ENCODE measurements around the gene CNTFR.

CNTFR gene

GRCh38 chr9:34601937-34602573 lies 12.5 kb upstream of the CNTFR start:
- no peak overlapping the region for H3K4me3 ChIP-seq (ENCODE audit: insufficient read depth, low read depth, low read length)
- H3K4me1 ChIP-seq (ENCODE audit: control insufficient read depth, insufficient read depth, low read length): peaks cover 8% of the 10 kb centered on the region
- H3K27ac ChIP-seq (ENCODE audit: insufficient read depth, low read depth, low read length, poor library complexity, severe bottlenecking): no peak overlapping the region
- 47 to 57% methylated on average over 5 to 6 of the region's 6 CpGs for WGBS, 2 experiments
- peaks cover 7% of the 10 kb centered on the region for H3K27me3 ChIP-seq (ENCODE audit: control insufficient read depth, insufficient read depth, low read length, poor library complexity, severe bottlenecking)
- no peaks in the 10 kb centered on the region for H3K36me3 ChIP-seq (ENCODE audit: control insufficient read depth, insufficient read depth, low read length)
- no peaks in the 10 kb centered on the region for H3K9me3 ChIP-seq (ENCODE audit: control insufficient read depth, low read length)

DNA sequence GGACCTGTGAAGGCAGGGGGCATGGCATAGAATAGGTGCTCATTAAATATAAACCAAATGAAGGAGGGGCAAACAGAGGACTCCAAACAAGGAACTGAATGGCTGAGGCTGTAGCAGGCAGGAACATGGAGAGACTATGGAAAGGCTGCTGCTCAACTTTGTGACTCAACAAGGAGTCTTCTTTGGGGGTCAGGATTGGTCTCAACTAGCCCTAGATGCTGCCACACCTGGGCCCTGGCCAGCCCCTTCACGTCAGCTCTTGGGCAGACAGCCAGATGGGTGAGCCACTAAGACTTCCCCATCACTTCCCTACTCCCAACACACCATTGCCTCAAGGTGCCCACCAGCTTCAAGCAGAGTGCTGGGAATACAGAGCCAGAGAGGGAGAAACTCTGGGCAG lies 11.4 kb upstream of the CNTFR start:
- WGBS, 2 experiments: 92 to 100% methylated on average over 1 of the region's 1 CpG

DNA sequence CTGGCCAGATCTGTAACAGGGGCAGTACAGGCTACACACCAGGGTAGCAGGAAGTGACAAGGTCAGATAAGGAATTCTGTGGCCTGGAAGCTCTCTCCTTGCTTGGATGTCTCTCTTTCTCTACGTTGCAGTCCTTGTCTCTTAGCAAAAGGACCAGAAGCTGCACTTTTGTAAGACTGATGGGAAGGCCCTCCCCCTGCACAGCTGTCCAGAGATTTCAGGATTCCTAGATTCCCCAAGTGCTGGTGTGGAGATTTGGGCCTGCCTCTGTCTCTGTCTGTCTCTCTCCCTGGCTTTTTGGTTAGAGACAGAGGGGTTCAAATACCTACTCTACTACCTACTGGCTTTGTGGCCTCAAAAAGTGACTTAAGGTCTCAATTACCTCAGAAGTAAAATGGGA lies 10.0 kb upstream of the CNTFR start:
- Histone ChIP-seq H3K4me3 (ENCODE audit: insufficient read depth, low read depth, low read length) (no peak overlapping the region), H3K4me1 (ENCODE audit: control insufficient read depth, insufficient read depth, low read length) (peaks cover 8% of the 10 kb centered on the region), H3K27ac (ENCODE audit: insufficient read depth, low read depth, low read length, poor library complexity, severe bottlenecking) (no peak overlapping the region), H3K27me3 (ENCODE audit: control insufficient read depth, insufficient read depth, low read length, poor library complexity, severe bottlenecking) (no peaks in the 10 kb centered on the region), H3K9me3 (ENCODE audit: control insufficient read depth, low read length) (no peaks in the 10 kb centered on the region), H3K36me3 (ENCODE audit: control insufficient read depth, insufficient read depth, low read length) (no peaks in the 10 kb centered on the region)
- 67 to 77% methylated on average over 1 of the region's 1 CpG for WGBS, 2 experiments

More for the DNA sequence above, 11.4 kb upstream of the CNTFR start:
- H3K4me3 ChIP-seq (ENCODE audit: insufficient read depth, low read depth, low read length): no peak overlapping the region
- H3K4me1 ChIP-seq (ENCODE audit: control insufficient read depth, insufficient read depth, low read length): peaks cover 8% of the 10 kb centered on the region
- no peak overlapping the region for H3K27ac ChIP-seq (ENCODE audit: insufficient read depth, low read depth, low read length, poor library complexity, severe bottlenecking)
- H3K9me3 ChIP-seq (ENCODE audit: control insufficient read depth, low read length): no peaks in the 10 kb centered on the region
- no peaks in the 10 kb centered on the region for H3K36me3 ChIP-seq (ENCODE audit: control insufficient read depth, insufficient read depth, low read length)
- H3K27me3 ChIP-seq (ENCODE audit: control insufficient read depth, insufficient read depth, low read length, poor library complexity, severe bottlenecking): peaks cover 7% of the 10 kb centered on the region

DNA sequence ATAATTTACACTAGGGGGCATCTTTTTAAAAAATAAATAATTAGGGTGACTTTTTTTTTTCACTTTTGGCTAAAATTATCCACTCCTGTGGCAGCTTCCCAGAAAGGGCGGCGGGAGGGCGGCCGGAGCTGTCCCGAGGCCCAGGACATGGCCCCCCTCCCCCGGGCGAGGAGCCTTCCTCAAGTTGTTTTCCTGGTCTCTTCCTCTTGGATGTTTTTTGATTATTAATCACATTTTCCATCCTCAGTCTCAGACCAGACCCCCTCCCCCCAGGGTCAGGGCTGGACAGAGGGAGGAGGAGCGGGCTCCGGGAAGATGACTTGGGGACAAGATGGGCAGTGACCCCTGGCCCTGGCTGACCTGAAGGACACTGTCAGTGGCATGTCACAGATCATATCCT lies 4.7 kb upstream of the CNTFR start:
- no peak overlapping the region for H3K27ac ChIP-seq (ENCODE audit: insufficient read depth, low read depth, low read length, poor library complexity, severe bottlenecking)
- no peaks in the 10 kb centered on the region for H3K9me3 ChIP-seq (ENCODE audit: control insufficient read depth, low read length)
- H3K4me1 ChIP-seq (ENCODE audit: control insufficient read depth, insufficient read depth, low read length): peaks cover 23% of the 10 kb centered on the region
- H3K36me3 ChIP-seq (ENCODE audit: control insufficient read depth, insufficient read depth, low read length): no peaks in the 10 kb centered on the region
- WGBS, 2 experiments: 90 to 93% methylated on average over 9 of the region's 9 CpGs
- no peak overlapping the region for H3K4me3 ChIP-seq (ENCODE audit: insufficient read depth, low read depth, low read length)
- H3K27me3 ChIP-seq (ENCODE audit: control insufficient read depth, insufficient read depth, low read length, poor library complexity, severe bottlenecking): peaks cover 48% of the 10 kb centered on the region

DNA sequence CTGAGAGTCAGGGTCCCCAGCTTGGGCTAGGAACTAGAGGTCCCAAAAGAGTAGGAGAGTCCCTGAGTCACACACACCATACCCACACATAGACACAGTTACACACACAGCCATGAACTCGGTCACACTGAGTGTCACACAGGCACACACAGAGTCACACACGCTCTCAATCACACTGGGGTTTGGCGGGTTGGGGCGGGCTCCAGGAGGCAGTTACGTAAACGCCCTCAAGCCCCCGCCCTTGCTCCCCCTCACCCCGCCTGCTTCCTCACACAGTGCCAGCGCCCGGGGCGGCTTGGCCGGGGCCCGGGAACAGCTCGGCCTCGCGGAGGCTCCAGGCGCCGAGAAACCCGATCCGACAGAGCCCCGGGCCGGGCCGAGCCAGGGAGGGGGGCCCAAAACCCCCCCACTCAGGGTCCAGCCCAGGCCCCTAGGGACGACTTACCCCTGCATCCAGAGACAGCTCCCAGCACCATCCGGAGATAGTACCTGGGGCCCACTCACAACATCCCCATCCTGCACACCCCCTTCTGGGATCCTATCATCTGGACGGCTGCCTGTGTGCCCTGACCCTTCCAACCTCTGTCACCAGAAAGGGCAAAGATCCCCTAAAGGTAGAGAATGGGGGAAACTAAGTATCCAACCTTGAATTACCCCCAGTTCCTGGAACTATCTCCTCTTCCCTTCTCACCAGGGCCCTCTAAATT lies 3.5 kb upstream of the CNTFR start:
- Histone ChIP-seq H3K9me3 (ENCODE audit: control insufficient read depth, low read length) (no peaks in the 10 kb centered on the region), H3K27ac (ENCODE audit: insufficient read depth, low read depth, low read length, poor library complexity, severe bottlenecking) (no peak overlapping the region), H3K27me3 (ENCODE audit: control insufficient read depth, insufficient read depth, low read length, poor library complexity, severe bottlenecking) (peaks cover 59% of the 10 kb centered on the region), H3K4me3 (ENCODE audit: insufficient read depth, low read depth, low read length) (no peak overlapping the region), H3K4me1 (ENCODE audit: control insufficient read depth, insufficient read depth, low read length) (peaks cover 27% of the 10 kb centered on the region), H3K36me3 (ENCODE audit: control insufficient read depth, insufficient read depth, low read length) (no peaks in the 10 kb centered on the region)
- WGBS, 2 experiments: 6 to 7% methylated on average over 26 of the region's 26 CpGs

DNA sequence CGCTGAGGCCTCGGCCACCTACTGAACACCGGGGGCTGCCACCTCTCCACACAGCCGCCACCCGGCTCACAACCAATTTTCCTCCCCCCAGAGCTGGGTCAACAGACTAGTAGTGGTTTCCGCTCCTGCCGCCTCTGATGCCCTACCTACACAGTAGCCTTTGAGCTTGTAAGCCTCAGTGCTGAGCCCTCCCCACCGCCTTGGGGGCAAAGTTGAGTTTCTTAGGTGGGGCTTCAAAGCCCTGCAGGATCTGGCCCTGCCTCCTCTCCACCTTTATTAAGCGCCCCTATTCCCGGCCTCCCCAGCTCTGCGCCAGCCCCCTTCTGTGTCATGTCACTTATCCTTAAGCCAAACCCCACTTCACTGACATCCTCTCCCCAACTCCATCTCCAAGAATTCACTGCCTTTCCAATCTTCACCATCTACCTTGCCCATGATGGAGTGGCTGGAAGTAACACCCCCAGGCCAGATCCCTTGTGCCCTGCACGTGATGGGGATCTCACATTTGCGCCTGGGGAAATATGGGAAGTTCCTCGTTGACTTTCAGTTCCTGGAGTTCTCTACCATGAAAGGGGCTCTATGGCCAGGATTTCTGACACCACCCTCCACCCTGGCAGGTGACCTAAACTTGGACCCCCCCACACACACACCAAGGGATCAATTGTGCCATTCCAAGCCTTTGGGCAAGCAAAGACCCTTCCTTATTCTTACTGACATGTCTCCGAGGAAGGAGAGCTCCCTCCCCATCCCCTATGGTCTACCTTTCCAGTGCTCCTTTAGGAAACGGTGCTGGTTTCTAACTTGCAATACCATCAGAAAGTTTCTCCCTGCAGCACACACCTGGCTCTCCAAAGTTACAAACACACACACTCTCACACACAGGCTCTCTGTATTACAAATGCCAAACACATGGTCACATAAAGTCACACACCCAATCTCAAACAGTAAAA lies 2.7 kb upstream of the CNTFR start:
- Histone ChIP-seq H3K27me3 (ENCODE audit: control insufficient read depth, insufficient read depth, low read length, poor library complexity, severe bottlenecking) (peaks cover 68% of the 10 kb centered on the region), H3K4me1 (ENCODE audit: control insufficient read depth, insufficient read depth, low read length) (peaks cover 35% of the 10 kb centered on the region), H3K4me3 (ENCODE audit: insufficient read depth, low read depth, low read length) (no peak overlapping the region), H3K9me3 (ENCODE audit: control insufficient read depth, low read length) (no peaks in the 10 kb centered on the region), H3K27ac (ENCODE audit: insufficient read depth, low read depth, low read length, poor library complexity, severe bottlenecking) (no peak overlapping the region), H3K36me3 (ENCODE audit: control insufficient read depth, insufficient read depth, low read length) (no peaks in the 10 kb centered on the region)
- WGBS, 2 experiments: 33 to 34% methylated on average over 16 of the region's 16 CpGs

DNA sequence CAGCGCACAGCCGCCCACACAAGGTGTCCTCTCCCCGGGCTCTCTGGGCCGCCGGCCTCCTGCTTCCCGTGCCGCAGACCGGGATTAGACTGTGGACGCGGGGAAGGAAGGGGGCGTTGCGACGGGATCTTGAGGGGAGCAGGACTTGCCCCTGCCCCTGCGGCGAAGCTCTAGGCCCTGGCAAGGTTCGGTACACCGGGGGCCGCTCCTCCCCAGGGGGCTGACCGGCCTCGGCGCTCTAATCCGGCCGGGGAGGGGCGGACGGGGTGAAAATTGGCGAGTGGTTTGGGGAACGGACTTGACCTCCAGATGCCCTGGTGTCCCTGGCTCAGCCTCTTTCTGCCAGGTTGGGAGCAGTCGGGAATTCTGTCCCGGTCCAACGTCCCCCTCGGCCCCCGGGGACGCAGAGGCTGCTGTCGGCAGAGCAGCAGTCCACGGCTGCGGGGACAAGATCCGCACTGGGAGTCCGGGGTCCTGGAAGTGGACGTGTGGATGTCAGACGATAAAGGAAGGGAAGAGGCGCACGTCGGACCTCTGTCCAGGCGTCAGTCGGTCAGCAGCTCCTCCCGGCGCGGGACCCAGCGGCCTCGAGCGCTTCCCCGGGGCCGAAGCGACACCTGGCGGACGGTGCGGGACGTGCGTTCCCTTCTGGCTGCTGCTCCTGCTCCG lies 1.9 kb upstream of the CNTFR start:
- 1 to 2% methylated on average over 60 of the region's 60 CpGs for WGBS, 2 experiments
- Histone ChIP-seq H3K4me3 (ENCODE audit: insufficient read depth, low read depth, low read length) (no peak overlapping the region), H3K27ac (ENCODE audit: insufficient read depth, low read depth, low read length, poor library complexity, severe bottlenecking) (no peak overlapping the region), H3K4me1 (ENCODE audit: control insufficient read depth, insufficient read depth, low read length) (peaks cover 43% of the 10 kb centered on the region), H3K36me3 (ENCODE audit: control insufficient read depth, insufficient read depth, low read length) (no peaks in the 10 kb centered on the region), H3K27me3 (ENCODE audit: control insufficient read depth, insufficient read depth, low read length, poor library complexity, severe bottlenecking) (peaks cover 72% of the 10 kb centered on the region), H3K9me3 (ENCODE audit: control insufficient read depth, low read length) (no peaks in the 10 kb centered on the region)

- Histone ChIP-seq H3K27ac (ENCODE audit: insufficient read depth, low read depth, low read length, poor library complexity, severe bottlenecking) (no peak overlapping the region), H3K36me3 (ENCODE audit: control insufficient read depth, insufficient read depth, low read length) (no peaks in the 10 kb centered on the region), H3K4me3 (ENCODE audit: insufficient read depth, low read depth, low read length) (peak overlapping the region; percentile 61), H3K27me3 (ENCODE audit: control insufficient read depth, insufficient read depth, low read length, poor library complexity, severe bottlenecking) (peaks cover 72% of the 10 kb centered on the region), H3K9me3 (ENCODE audit: control insufficient read depth, low read length) (no peaks in the 10 kb centered on the region), H3K4me1 (ENCODE audit: control insufficient read depth, insufficient read depth, low read length) (peaks cover 51% of the 10 kb centered on the region)
- WGBS, 2 experiments: 3 to 4% methylated on average over 40 of the region's 40 CpGs
Measured at GRCh38 chr9:34590381-34591247, 1.1 kb upstream of the CNTFR start.
